ENCODE measurements around the gene SNHG17. TPM values are rescaled to one million over a fixed set of nuclear protein-coding genes. Genes with fewer than 3 reads are reported as not detected.

SNHG17 gene
- total and polyA plus RNA-seq, 9 of the 15 experiments (the other 6 are each of a cell fraction or from before 2014, with no cell fraction given): 29.8 to 106 (median 57.7) TPM

DNA sequence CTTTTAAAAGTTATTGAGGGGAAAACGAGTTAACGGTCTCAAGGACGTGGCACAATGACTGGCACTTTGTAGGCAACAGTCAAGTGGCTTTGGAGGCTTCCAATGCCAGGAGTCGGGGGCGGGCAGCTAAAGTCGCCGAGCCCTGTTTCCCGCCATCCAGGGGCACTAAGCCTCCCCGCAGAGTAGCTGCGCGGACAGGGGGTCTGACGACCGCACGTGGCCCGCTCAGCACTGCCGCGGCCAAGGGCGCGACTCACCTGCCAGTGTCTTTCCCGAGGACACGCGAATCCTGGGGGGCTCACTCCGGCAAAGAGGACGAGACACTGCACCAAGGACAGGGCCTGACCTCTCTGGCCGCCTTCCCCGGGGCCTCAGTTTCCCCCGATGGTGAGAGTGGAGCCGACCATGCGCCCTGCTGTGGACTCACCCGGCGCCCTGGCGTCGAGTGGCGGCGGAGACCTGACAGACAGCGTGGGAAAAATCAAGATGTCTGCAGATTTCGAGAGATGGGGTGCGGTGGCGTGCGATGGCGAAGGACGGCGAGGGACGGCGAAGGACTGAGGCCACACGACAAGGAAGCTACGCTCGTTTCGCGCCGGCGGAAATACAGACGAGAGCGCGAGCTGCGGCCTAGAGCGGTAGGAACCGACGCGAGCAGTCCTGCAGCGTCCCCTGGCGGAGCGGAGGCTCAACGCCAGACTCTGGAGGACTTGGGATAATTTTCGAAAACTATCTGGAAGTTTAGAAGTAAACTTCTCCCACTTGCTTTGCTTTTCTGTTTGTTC is at the start of gene SNHG17 (continued):
- TF ChIP-seq, protein P1, sequence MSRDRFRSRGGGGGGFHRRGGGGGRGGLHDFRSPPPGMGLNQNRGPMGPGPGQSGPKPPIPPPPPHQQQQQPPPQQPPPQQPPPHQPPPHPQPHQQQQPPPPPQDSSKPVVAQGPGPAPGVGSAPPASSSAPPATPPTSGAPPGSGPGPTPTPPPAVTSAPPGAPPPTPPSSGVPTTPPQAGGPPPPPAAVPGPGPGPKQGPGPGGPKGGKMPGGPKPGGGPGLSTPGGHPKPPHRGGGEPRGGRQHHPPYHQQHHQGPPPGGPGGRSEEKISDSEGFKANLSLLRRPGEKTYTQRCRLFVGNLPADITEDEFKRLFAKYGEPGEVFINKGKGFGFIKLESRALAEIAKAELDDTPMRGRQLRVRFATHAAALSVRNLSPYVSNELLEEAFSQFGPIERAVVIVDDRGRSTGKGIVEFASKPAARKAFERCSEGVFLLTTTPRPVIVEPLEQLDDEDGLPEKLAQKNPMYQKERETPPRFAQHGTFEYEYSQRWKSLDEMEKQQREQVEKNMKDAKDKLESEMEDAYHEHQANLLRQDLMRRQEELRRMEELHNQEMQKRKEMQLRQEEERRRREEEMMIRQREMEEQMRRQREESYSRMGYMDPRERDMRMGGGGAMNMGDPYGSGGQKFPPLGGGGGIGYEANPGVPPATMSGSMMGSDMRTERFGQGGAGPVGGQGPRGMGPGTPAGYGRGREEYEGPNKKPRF (IDR thresholded peaks at IDR 0.05; ENCODE audit: low read depth, low read length): no peak
- TF ChIP-seq SMARCB1 (IDR thresholded peaks at IDR 0.05; ENCODE audit: insufficient read length, low read depth) (no peak), TCF3 (CRISPR knock-in tag; IDR thresholded peaks at IDR 0.05) (0 out of 2 replicates have a peak, but pooled peaks have one; percentile 40), MEF2D (tag; conservative IDR thresholded peaks at IDR 0.05; ENCODE audit: low read depth) (no peak), ETV5 (CRISPR knock-in tag; IDR thresholded peaks at IDR 0.05; ENCODE audit: low read depth) (peak; percentile 94), NFIC (IDR thresholded peaks at IDR 0.05) (peak; percentile 70), POLR2B (IDR thresholded peaks at IDR 0.05; ENCODE audit: low read depth, partially characterized antibody) (peak; percentile 98), ZC3H8 (IDR thresholded peaks at IDR 0.05) (no peak), MTA1 (IDR thresholded peaks at IDR 0.05; ENCODE audit: borderline replicate concordance) (peak; percentile 77), NFRKB (IDR thresholded peaks at IDR 0.05; ENCODE audit: low read depth) (peak; percentile 92), THAP12 (CRISPR knock-in tag; IDR thresholded peaks at IDR 0.05) (peak; percentile 100), POLR2AphosphoS5 (IDR thresholded peaks at IDR 0.05; ENCODE audit: control insufficient read depth, insufficient read depth, low read depth, low read length) (peak; percentile 98), TAF1 (IDR thresholded peaks at IDR 0.05; ENCODE audit: control insufficient read depth, extremely low read depth, insufficient read depth, low read length, severe bottlenecking) (peak; percentile 99), ZNF274 (IDR thresholded peaks at IDR 0.05; ENCODE audit: borderline replicate concordance, low read depth, low read length) (no peak), BRD4 (IDR thresholded peaks at IDR 0.05) (peak; percentile 94), POU5F1 (IDR thresholded peaks at IDR 0.05; ENCODE audit: borderline replicate concordance, low read depth, low read length, partially characterized antibody) (no peak), ZZZ3 (IDR thresholded peaks at IDR 0.05) (peak; percentile 97), CTBP1 (IDR thresholded peaks at IDR 0.05; ENCODE audit: borderline replicate concordance) (peak; percentile 75; the same call in 1 of the 2 replicates), POLR2G (IDR thresholded peaks at IDR 0.05; ENCODE audit: low read depth, low read length) (peak; percentile 99), MAFK (IDR thresholded peaks at IDR 0.05; ENCODE audit: low read length) (no peak)
- TF ChIP-seq, protein P2, sequence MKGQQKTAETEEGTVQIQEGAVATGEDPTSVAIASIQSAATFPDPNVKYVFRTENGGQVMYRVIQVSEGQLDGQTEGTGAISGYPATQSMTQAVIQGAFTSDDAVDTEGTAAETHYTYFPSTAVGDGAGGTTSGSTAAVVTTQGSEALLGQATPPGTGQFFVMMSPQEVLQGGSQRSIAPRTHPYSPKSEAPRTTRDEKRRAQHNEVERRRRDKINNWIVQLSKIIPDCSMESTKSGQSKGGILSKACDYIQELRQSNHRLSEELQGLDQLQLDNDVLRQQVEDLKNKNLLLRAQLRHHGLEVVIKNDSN (CRISPR knock-in tag; IDR thresholded peaks at IDR 0.05): peak; percentile 5; the same call in 1 of the 2 replicates
- TF ChIP-seq, protein P3, sequence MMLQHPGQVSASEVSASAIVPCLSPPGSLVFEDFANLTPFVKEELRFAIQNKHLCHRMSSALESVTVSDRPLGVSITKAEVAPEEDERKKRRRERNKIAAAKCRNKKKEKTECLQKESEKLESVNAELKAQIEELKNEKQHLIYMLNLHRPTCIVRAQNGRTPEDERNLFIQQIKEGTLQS (IDR thresholded peaks at IDR 0.05): no peak
- TF ChIP-seq, protein P3 (CRISPR knock-in tag; conservative IDR thresholded peaks at IDR 0.05): peak; percentile 96

All from K562 (cell line).